GM19099 (cell line): ENCODE measurements around the gene CBFA2T3.

Experiments used
- POLR2A ChIP-seq: IDR thresholded peaks from 3 replicates; pipeline ENCODE4 v1.6.1; 2011; ENCODE audit warnings: low read depth; ENCODE audit not compliant: insufficient read length; ENCODE audit errors: extremely low read depth

CBFA2T3 gene

GRCh38 chr16:88850531-88851199 is 126.3 kb downstream of the CBFA2T3 start:
- no peak for TF ChIP-seq POLR2A

GRCh38 chr16:88848557-88848956 is 128.4 kb downstream of the CBFA2T3 start:
- no peak for TF ChIP-seq POLR2A

GRCh38 chr16:88847654-88848053 is 129.4 kb downstream of the CBFA2T3 start:
- no peak for TF ChIP-seq POLR2A

- no peak for TF ChIP-seq POLR2A
These were observed 130.9 kb downstream of the CBFA2T3 start for GRCh38 chr16:88846088-88846487.

GRCh38 chr16:88844419-88845036 is 132.5 kb downstream of the CBFA2T3 start:
- no peak for TF ChIP-seq POLR2A

- no peak for TF ChIP-seq POLR2A
These were observed 133.8 kb downstream of the CBFA2T3 start for GRCh38 chr16:88843256-88843655.

GRCh38 chr16:88842806-88843205 is 134.2 kb downstream of the CBFA2T3 start:
- TF ChIP-seq POLR2A = no peak

- no peak for TF ChIP-seq POLR2A
These were observed 134.7 kb downstream of the CBFA2T3 start for GRCh38 chr16:88842308-88842756.

- no peak for TF ChIP-seq POLR2A
These were observed 135.3 kb downstream of the CBFA2T3 start for GRCh38 chr16:88841521-88842307.

GRCh38 chr16:88840600-88841215 is 136.3 kb downstream of the CBFA2T3 start:
- TF ChIP-seq POLR2A = no peak

- TF ChIP-seq POLR2A = no peak
These were observed 137.0 kb downstream of the CBFA2T3 start for GRCh38 chr16:88839745-88840599.

- no peak for TF ChIP-seq POLR2A
These were observed 137.9 kb downstream of the CBFA2T3 start for GRCh38 chr16:88839026-88839529.

- TF ChIP-seq POLR2A = no peak
These were observed 138.4 kb downstream of the CBFA2T3 start for GRCh38 chr16:88838566-88838965.

GRCh38 chr16:88837806-88838205 is 139.2 kb downstream of the CBFA2T3 start:
- no peak for TF ChIP-seq POLR2A

- no peak for TF ChIP-seq POLR2A
These were observed 140.2 kb downstream of the CBFA2T3 start for GRCh38 chr16:88836791-88837190.

- no peak for TF ChIP-seq POLR2A
These were observed 141.2 kb downstream of the CBFA2T3 start for GRCh38 chr16:88835818-88836217.
